ENCODE results near the gene RMDN2. TPM values are rescaled to one million over a fixed set of nuclear protein-coding genes. Genes with fewer than 3 reads are reported as not detected.

Gene RMDN2
- total and polyA plus RNA-seq, 9 of the 15 experiments (the other 6 are each of a cell fraction or from before 2014, with no cell fraction given) = 1.5 to 4.3 (median 2.3) TPM

- TF ChIP-seq REST (IDR thresholded peaks at IDR 0.05; ENCODE audit: borderline replicate concordance) (peak; percentile 90), REST (CRISPR knock-in tag; IDR thresholded peaks at IDR 0.05; ENCODE audit: low read depth) (peak; percentile 83), EZH2 (IDR thresholded peaks at IDR 0.05; ENCODE audit: borderline replicate concordance, low read depth, low read length) (no peak), ZFX (CRISPR knock-in tag; IDR thresholded peaks at IDR 0.05) (peak; percentile 73), JUN (IDR thresholded peaks at IDR 0.05; ENCODE audit: borderline replicate concordance, low read depth, low read length) (no peak), JUN (CRISPR knock-in tag; IDR thresholded peaks at IDR 0.05; ENCODE audit: borderline replicate concordance) (peak; percentile 86; the same call in 1 of the 2 replicates), ZNF140 (CRISPR knock-in tag; IDR thresholded peaks at IDR 0.05) (no peak), MLLT1 (IDR thresholded peaks at IDR 0.05) (peak in 1 of 2 experiments; percentile 90; a peak in 2 of 4 replicates), TAF9B (IDR thresholded peaks at IDR 0.05; ENCODE audit: partially characterized antibody) (peak; percentile 53), ATF1 (CRISPR knock-in tag; IDR thresholded peaks at IDR 0.05) (no peak), ATF1 (tag; IDR thresholded peaks at IDR 0.05) (peak; percentile 67), NRF1 (conservative IDR thresholded peaks at IDR 0.05 in 1 of 2, IDR thresholded peaks at IDR 0.05 in 1 of 2) (peak; percentile 89 to 91), ZBTB12 (CRISPR knock-in tag; IDR thresholded peaks at IDR 0.05) (0 out of 2 replicates have a peak, but pooled peaks have one; percentile 22), MTA2 (IDR thresholded peaks at IDR 0.05; ENCODE audit: low read depth) (no peak), MBD2 (IDR thresholded peaks at IDR 0.05; ENCODE audit: borderline replicate concordance, low read depth) (0 out of 2 replicates have a peak, but pooled peaks have one; percentile 36), MTA3 (IDR thresholded peaks at IDR 0.05; ENCODE audit: borderline replicate concordance) (peak; percentile 66; the same call in 1 of the 2 replicates), TARDBP (IDR thresholded peaks at IDR 0.05) (0 out of 2 replicates have a peak, but pooled peaks have one; percentile 15), ZNF717 (CRISPR knock-in tag; IDR thresholded peaks at IDR 0.05) (no peak), PML (IDR thresholded peaks at IDR 0.05; ENCODE audit: low read length) (peak; percentile 68)
These were observed at the start of gene RMDN2 (continued) for GRCh38 chr2:37925063-37925897.

Data from K562 (cell line).